SK-N-SH (cell line): Measurements from ENCODE around the gene ABHD17C. TPM values are rescaled to one million over a fixed set of nuclear protein-coding genes. Genes with fewer than 3 reads are reported as not detected.

Experiments used
- CTCF ChIA-PET: fragments of 300-600, 350-600 bp; formaldehyde crosslinking; extraction: SDS; loops from one replicate; lab custom pipeline; 2021; lab: Yijun Ruan, JAX
- POLR2A ChIA-PET: fragments of 350-600 bp; sonication (Branson Sonifier 250); formaldehyde crosslinking; extraction: SDS; loops from one replicate; lab custom pipeline; 2020; ENCODE audit warnings: antibody characterized with exemption, inconsistent platforms; lab: Yijun Ruan, JAX
- DNase-seq: peaks from one replicate; pipeline ENCODE4 v3.0.0; 2012
- H2AFZ ChIP-seq: fragments of 200-600 bp; sonication (generic); 2 replicates; pipeline ENCODE4 v1.8.1; 2016; ENCODE audit warnings: antibody characterized with exemption, mild to moderate bottlenecking, low read depth
- H3F3A ChIP-seq: fragments of 200-600 bp; sonication (generic); replicated peaks from 2 replicates; pipeline ENCODE3; 2016; ENCODE audit warnings: antibody characterized with exemption, mild to moderate bottlenecking; ENCODE audit not compliant: insufficient read depth
- H3K27ac ChIP-seq, 2 experiments: fragments of 200-500 bp in 1 of 2; fragments of 200-600 bp in 1 of 2; sonication (Bioruptor generic) in 1 of 2; sonication (generic), shearing (Covaris generic) in 1 of 2; 2 replicates each; pipeline versions ENCODE4 v1.5.1 to v1.6.1; 2014 to 2016; ENCODE audit warnings: low read depth in 2 of 2, inconsistent platforms in 1 of 2, low read length in 1 of 2, mild to moderate bottlenecking in 1 of 2, mixed read lengths in 1 of 2
- H3K27me3 ChIP-seq: fragments of 200-600 bp; sonication (generic), shearing (Covaris generic); 2 replicates; pipeline ENCODE4 v1.6.1; 2016; ENCODE audit warnings: mixed run types; ENCODE audit not compliant: insufficient read depth
- H3K36me3 ChIP-seq, 2 experiments: fragments of 200-500 bp in 1 of 2; fragments of 200-600 bp in 1 of 2; sonication (Bioruptor generic) in 1 of 2; sonication (generic) in 1 of 2; replicated peaks in 1 of 2; 2 replicates each; pipeline versions ENCODE3 to v1.5.1; 2014 to 2016; ENCODE audit warnings: low read length in 1 of 2, mild to moderate bottlenecking in 1 of 2; ENCODE audit not compliant: insufficient read depth in 2 of 2, control insufficient read depth in 1 of 2
- H3K4me1 ChIP-seq, 2 experiments: fragments of 200-500 bp in 1 of 2; fragments of 200-600 bp in 1 of 2; sonication (Bioruptor generic) in 1 of 2; sonication (generic), shearing (Covaris generic) in 1 of 2; 2 replicates each; pipeline versions ENCODE4 v1.5.1 to v1.6.1; 2014 to 2016; ENCODE audit warnings: low read depth in 1 of 2, low read length in 1 of 2, mixed run types in 1 of 2; ENCODE audit not compliant: insufficient read depth in 2 of 2, control insufficient read depth in 1 of 2
- H3K4me2 ChIP-seq: fragments of 200-600 bp; sonication (generic), shearing (Covaris generic); 2 replicates; pipeline ENCODE4 v1.6.1; 2017; ENCODE audit warnings: mixed run types
- H3K4me3 ChIP-seq, 2 experiments: fragments of 200-500 bp in 1 of 2; fragments of 200-600 bp in 1 of 2; sonication (Bioruptor generic) in 1 of 2; sonication (generic), shearing (Covaris generic) in 1 of 2; 2 replicates each; pipeline versions ENCODE4 v1.5.1 to v1.8.1; 2014 to 2016; ENCODE audit warnings: low read depth in 2 of 2, inconsistent platforms in 1 of 2, low read length in 1 of 2, mild to moderate bottlenecking in 1 of 2, mixed read lengths in 1 of 2, moderate library complexity in 1 of 2
- H3K79me2 ChIP-seq: fragments of 200-600 bp; sonication (generic); 2 replicates; pipeline ENCODE4 v1.8.1; 2017; ENCODE audit warnings: mild to moderate bottlenecking; ENCODE audit not compliant: insufficient read depth
- H3K9ac ChIP-seq: fragments of 200-600 bp; sonication (generic); 2 replicates; pipeline ENCODE4 v1.6.1; 2017; ENCODE audit warnings: mixed run types
- H3K9me2 ChIP-seq: fragments of 200-600 bp; sonication (generic); 2 replicates; pipeline ENCODE4 v1.6.1; 2017; ENCODE audit warnings: mixed run types
- H3K9me3 ChIP-seq: fragments of 200-600 bp; sonication (generic); 2 replicates; pipeline ENCODE4 v1.6.1; 2017; ENCODE audit warnings: mixed run types, mild to moderate bottlenecking, moderate library complexity
- H4K20me1 ChIP-seq: fragments of 200-600 bp; sonication (generic); 2 replicates; pipeline ENCODE4 v1.6.1; 2017; ENCODE audit warnings: mild to moderate bottlenecking, mixed run types; ENCODE audit not compliant: insufficient read depth
- EP300 ChIP-seq, 2 experiments: IDR thresholded peaks; 2 replicates each; pipeline versions ENCODE4 v1.4.0 to v1.6.1; 2012; ENCODE audit warnings: borderline replicate concordance in 1 of 2, low read depth in 1 of 2, low read length in 1 of 2
- EZH2phosphoT487 ChIP-seq: fragments of 200-600 bp; sonication (generic); IDR thresholded peaks from 2 replicates; pipeline ENCODE4 v1.6.1; 2017; ENCODE audit warnings: low read depth, mixed run types, mild to moderate bottlenecking, antibody characterized with exemption, moderate library complexity, borderline replicate concordance
- FOSL2 ChIP-seq: IDR thresholded peaks from 2 replicates; pipeline ENCODE4 v1.4.0; 2012; ENCODE audit warnings: low read depth, mild to moderate bottlenecking, moderate library complexity, borderline replicate concordance
- FOXJ3 ChIP-seq: sonication (generic); formaldehyde crosslinking; IDR thresholded peaks from 2 replicates; pipeline ENCODE4 v1.5.1; 2020; ENCODE audit warnings: mild to moderate bottlenecking, missing genetic modification reagents
- JUND ChIP-seq: IDR thresholded peaks from 2 replicates; pipeline ENCODE4 v1.4.0; 2012
- MEF2A ChIP-seq: IDR thresholded peaks from 2 replicates; pipeline ENCODE4 v1.4.0; 2012; ENCODE audit warnings: low read depth, borderline replicate concordance
- MXI1 ChIP-seq: IDR thresholded peaks from 2 replicates; pipeline ENCODE4 v1.6.1; 2012; ENCODE audit warnings: mild to moderate bottlenecking, low read depth, low read length, improper control_type of control experiment
- RAD21 ChIP-seq: IDR thresholded peaks from 2 replicates; pipeline ENCODE4 v1.6.1; 2012; ENCODE audit warnings: mild to moderate bottlenecking, low read length
- SMC3 ChIP-seq: IDR thresholded peaks from 2 replicates; pipeline ENCODE4 v1.6.1; 2012; ENCODE audit warnings: low read depth, low read length, improper control_type of control experiment
- WGBS: methylation state at CpG from one replicate; pipeline ENCODE4 v1.1.6; 2017; ENCODE audit warnings: low lambda C conversion rate; 5-methylcytosine and 5-hydroxymethylcytosine counted together
- polyA plus RNA-seq, 3 experiments: library from polyadenylated mRNA; depleted of rRNA; stranded (reverse); fragments of >200 nt; gene quantifications; 2 replicates each; pipeline ENCODE4 v1.2.3, GENCODE V29; 2012
- TF ChIP-seq, protein P1 (sequence below): IDR thresholded peaks from 2 replicates; pipeline ENCODE4; 2012
- TF ChIP-seq, protein P2 (sequence below): IDR thresholded peaks from 2 replicates; pipeline ENCODE4 v1.4.0; 2012; ENCODE audit warnings: low read depth, borderline replicate concordance
- TF ChIP-seq, protein P3 (sequence below): fragments of 150-350 bp; IDR thresholded peaks from 2 replicates; pipeline ENCODE4 v1.6.1; 2016; ENCODE audit warnings: mild to moderate bottlenecking, low read depth, low read length

ABHD17C gene
- polyA plus RNA-seq, 1 of the 3 experiments (the other 2 are of a cell fraction), result 11.7 TPM

DNA sequence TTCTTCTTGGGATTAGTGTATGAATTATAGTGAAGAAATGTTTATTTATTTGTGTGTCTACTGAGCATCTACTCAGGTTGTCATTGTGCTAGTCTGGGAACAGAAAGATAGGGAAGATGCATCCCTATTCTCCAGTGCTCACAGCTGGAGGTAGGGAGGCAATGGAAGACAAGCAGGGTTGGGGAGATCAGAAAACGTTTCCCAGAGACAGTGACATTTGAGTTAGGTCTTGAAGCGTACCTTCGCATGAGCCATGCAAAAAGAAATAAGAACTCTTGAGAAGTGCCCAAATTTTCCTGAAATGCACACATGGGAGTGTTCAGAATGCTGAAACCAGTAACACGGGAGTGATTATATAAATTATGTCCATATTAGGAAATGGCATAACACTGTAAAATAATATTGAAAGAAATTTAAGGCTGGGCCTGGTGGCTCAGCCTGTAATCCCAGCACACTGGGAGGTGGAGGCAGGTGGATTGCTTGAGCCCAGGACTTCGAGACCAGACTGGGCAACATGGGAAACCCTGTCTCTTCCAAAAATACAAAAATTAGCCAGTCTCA is 78.8 kb downstream of the ABHD17C start:
- Histone ChIP-seq H3K36me3 (no peaks in the 10 kb centered on the region), H3K27ac (no peak overlapping the region), H3K4me3 (no peak overlapping the region), H2AFZ (no peak overlapping the region), H3K27me3 (no peaks in the 10 kb centered on the region), H4K20me1 (no peaks in the 10 kb centered on the region), H3F3A (peaks cover 6% of the 10 kb centered on the region), H3K9me3 (no peaks in the 10 kb centered on the region), H3K79me2 (no peaks in the 10 kb centered on the region), H3K9me2 (no peaks in the 10 kb centered on the region), H3K9ac (no peak overlapping the region), H3K4me1 (peaks cover 0 to 11% of the 10 kb centered on the region in 2 experiments; a peak in 3 of 4 replicates), H3K4me2 (no peak overlapping the region)
- ChIA-PET CTCF (interaction anchor here (1.9 to 9.4 kb wide), 5 partner anchors 194 to 321 kb away, joined by 6 to 253 read pairs (median 139); no protein-coding TSS in a partner anchor), POLR2A (no interaction called here)
- WGBS, result 69% methylated on average over 5 of the region's 5 CpGs
- no peak for DNase-seq
- TF ChIP-seq FOXJ3 (CRISPR knock-in tag) (no peak), FOSL2 (no peak), EP300 (IDR thresholded peaks at IDR 0.05; ENCODE audit: borderline replicate concordance in 1 of 2, low read depth in 1 of 2, low read length in 1 of 2) (no peak)
- TF ChIP-seq, protein P1, sequence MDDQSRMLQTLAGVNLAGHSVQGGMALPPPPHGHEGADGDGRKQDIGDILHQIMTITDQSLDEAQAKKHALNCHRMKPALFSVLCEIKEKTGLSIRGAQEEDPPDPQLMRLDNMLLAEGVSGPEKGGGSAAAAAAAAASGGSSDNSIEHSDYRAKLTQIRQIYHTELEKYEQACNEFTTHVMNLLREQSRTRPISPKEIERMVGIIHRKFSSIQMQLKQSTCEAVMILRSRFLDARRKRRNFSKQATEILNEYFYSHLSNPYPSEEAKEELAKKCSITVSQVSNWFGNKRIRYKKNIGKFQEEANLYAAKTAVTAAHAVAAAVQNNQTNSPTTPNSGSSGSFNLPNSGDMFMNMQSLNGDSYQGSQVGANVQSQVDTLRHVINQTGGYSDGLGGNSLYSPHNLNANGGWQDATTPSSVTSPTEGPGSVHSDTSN, result no peak
- TF ChIP-seq, protein P2, sequence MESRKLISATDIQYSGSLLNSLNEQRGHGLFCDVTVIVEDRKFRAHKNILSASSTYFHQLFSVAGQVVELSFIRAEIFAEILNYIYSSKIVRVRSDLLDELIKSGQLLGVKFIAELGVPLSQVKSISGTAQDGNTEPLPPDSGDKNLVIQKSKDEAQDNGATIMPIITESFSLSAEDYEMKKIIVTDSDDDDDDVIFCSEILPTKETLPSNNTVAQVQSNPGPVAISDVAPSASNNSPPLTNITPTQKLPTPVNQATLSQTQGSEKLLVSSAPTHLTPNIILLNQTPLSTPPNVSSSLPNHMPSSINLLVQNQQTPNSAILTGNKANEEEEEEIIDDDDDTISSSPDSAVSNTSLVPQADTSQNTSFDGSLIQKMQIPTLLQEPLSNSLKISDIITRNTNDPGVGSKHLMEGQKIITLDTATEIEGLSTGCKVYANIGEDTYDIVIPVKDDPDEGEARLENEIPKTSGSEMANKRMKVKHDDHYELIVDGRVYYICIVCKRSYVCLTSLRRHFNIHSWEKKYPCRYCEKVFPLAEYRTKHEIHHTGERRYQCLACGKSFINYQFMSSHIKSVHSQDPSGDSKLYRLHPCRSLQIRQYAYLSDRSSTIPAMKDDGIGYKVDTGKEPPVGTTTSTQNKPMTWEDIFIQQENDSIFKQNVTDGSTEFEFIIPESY, result no peak

DNA sequence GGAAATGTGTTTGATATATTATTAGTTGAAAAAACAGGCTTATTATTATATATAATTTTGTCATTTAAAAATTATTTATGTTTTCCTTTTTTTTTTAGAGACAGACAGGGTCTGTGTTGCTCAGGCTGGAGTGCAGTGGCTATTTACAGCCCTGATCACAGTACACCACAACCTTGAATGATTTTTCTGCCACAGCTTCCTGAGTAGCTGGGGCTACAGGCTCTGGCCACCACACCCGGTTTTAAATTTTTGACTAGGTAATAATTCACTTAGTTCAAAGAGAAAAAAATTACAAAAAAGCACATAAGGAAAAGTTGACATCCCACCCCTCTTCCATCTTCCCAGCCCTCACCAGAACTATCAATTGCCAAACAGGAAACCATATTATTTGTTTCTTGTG is 79.4 kb downstream of the ABHD17C start:
- WGBS, result 64% methylated on average over 1 of the region's 1 CpG
- no peak overlapping the region for H3K4me3 ChIP-seq
- no peaks in the 10 kb centered on the region for H3K27me3 ChIP-seq
- DNase-seq, result no peak
- H3K9me2 ChIP-seq, result no peaks in the 10 kb centered on the region
- no peak overlapping the region for H2AFZ ChIP-seq
- no peaks in the 10 kb centered on the region for H3K79me2 ChIP-seq
- no peaks in the 10 kb centered on the region for H3K36me3 ChIP-seq
- no peak overlapping the region for H3K4me2 ChIP-seq
- ChIA-PET POLR2A (no interaction called here), CTCF (interaction anchor here (1.3 to 9.4 kb wide), 6 partner anchors 18 to 321 kb away, joined by 6 to 253 read pairs (median 82); no protein-coding TSS in a partner anchor)
- H3F3A ChIP-seq, result peaks cover 6% of the 10 kb centered on the region
- H3K4me1 ChIP-seq, result peaks cover 0 to 13% of the 10 kb centered on the region in 2 experiments; a peak in 3 of 4 replicates
- no peaks in the 10 kb centered on the region for H3K9me3 ChIP-seq
- no peak overlapping the region for H3K27ac ChIP-seq
- TF ChIP-seq FOSL2 (no peak), MEF2A (no peak), JUND (no peak), EZH2phosphoT487 (no peak), SMC3 (no peak), RAD21 (no peak), MXI1 (no peak)
- TF ChIP-seq, protein P3, sequence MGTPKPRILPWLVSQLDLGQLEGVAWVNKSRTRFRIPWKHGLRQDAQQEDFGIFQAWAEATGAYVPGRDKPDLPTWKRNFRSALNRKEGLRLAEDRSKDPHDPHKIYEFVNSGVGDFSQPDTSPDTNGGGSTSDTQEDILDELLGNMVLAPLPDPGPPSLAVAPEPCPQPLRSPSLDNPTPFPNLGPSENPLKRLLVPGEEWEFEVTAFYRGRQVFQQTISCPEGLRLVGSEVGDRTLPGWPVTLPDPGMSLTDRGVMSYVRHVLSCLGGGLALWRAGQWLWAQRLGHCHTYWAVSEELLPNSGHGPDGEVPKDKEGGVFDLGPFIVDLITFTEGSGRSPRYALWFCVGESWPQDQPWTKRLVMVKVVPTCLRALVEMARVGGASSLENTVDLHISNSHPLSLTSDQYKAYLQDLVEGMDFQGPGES, result no peak
- H3K9ac ChIP-seq, result no peak overlapping the region
- H4K20me1 ChIP-seq, result no peaks in the 10 kb centered on the region
